Lung (tissue), 12 donors: ENCODE data around the gene ZNF641. TPM values are rescaled to one million over a fixed set of nuclear protein-coding genes. Genes with fewer than 3 reads are reported as not detected.

Experiments
- ATAC-seq: fragments of 200-7000 bp; cut with Tn5 transposase; one replicate; pipeline ENCODE4 v1.9.1; 2020; ENCODE audit warnings: moderate number of reproducible peaks; ENCODE audit not compliant: insufficient read depth, low FRiP score
- DNase-seq, 3 donors: peaks; one replicate each; pipeline ENCODE4 v3.0.0-alpha.2; 2013 to 2017
- H3K27ac ChIP-seq, 2 donors: one replicate each; pipeline ENCODE4 v1.5.1; 2013; ENCODE audit warnings: mild to moderate bottlenecking in 2 of 2, moderate library complexity in 2 of 2, control low read depth in 1 of 2, inconsistent platforms in 1 of 2, low read depth in 1 of 2, low read length in 1 of 2
- H3K27me3 ChIP-seq, 3 donors: one replicate each; pipeline ENCODE4 v1.5.1; 2013; ENCODE audit warnings: low read length in 2 of 3; ENCODE audit not compliant: control insufficient read depth in 3 of 3, insufficient read depth in 3 of 3
- H3K36me3 ChIP-seq, 4 donors: one replicate each; pipeline ENCODE4 v1.5.1; 2013; ENCODE audit warnings: low read length in 4 of 4, mild to moderate bottlenecking in 1 of 4, moderate library complexity in 1 of 4; ENCODE audit not compliant: control insufficient read depth in 4 of 4, insufficient read depth in 4 of 4
- H3K4me1 ChIP-seq, 5 donors: one replicate each; pipeline ENCODE4 v1.5.1; 2013; ENCODE audit warnings: low read length in 5 of 5, mild to moderate bottlenecking in 2 of 5, moderate library complexity in 1 of 5; ENCODE audit not compliant: control insufficient read depth in 5 of 5, insufficient read depth in 5 of 5
- H3K4me3 ChIP-seq: one replicate; pipeline ENCODE4 v1.5.1; 2013; ENCODE audit warnings: mild to moderate bottlenecking, control low read depth, moderate library complexity
- H3K9ac ChIP-seq, 2 donors: one replicate each; pipeline ENCODE4 v1.5.1; 2013; ENCODE audit warnings: low read length in 2 of 2, control low read depth in 1 of 2; ENCODE audit not compliant: insufficient read depth in 1 of 2
- H3K9me3 ChIP-seq, 4 donors: one replicate each; pipeline ENCODE4 v1.5.1; 2013; ENCODE audit warnings: low read length in 3 of 4, mild to moderate bottlenecking in 1 of 4, moderate library complexity in 1 of 4; ENCODE audit not compliant: control insufficient read depth in 4 of 4, insufficient read depth in 3 of 4
- CTCF ChIP-seq: IDR thresholded peaks from 2 replicates; pipeline ENCODE4 v1.5.1; 2012; ENCODE audit warnings: mild to moderate bottlenecking; ENCODE audit errors: control extremely low read depth, extremely low read depth
- WGBS, 2 donors: extraction: QIAGEN DNeasy Blood & Tissue Kit; methylation state at CpG; one replicate each; pipeline ENCODE4 v1.1.7; 2013; 5-methylcytosine and 5-hydroxymethylcytosine counted together
- polyA plus RNA-seq, 2 donors: library from polyadenylated mRNA; stranded (reverse); fragments of 200-250 nt; gene quantifications; one replicate each; pipeline ENCODE4 v1.2.1, GENCODE V29; 2013
- total RNA-seq, 2 donors: library from RNA; depleted of rRNA in 1 of 2; stranded (reverse); fragments of >200 nt in 1 of 2; gene quantifications; one replicate each; pipeline ENCODE4 v1.2.1, GENCODE V29; 2014 to 2021
- donor health status: control.
- donor health status: control.
- donor health status: Bipolar disorder and iron deficiency.
- donor health status: healthy.
- donor health status: DM: yes; HTN: yes; CAD: no.

ZNF641 gene
- total and polyA plus RNA-seq, 4 donors = 6.9 to 26.8 (median 17.3) TPM

GRCh38 chr12:48296586-48297282, 54.0 kb downstream of the ZNF641 start:
- 8 to 10% methylated on average over 30 of the region's 30 CpGs for WGBS, 2 donors
- TF ChIP-seq CTCF = no peak
- peak overlapping the region in 1 of 2 donors; percentile 2 for H3K27ac ChIP-seq
- no peaks in the 10 kb centered on the region for H3K9me3 ChIP-seq
- peak; percentile 96 for ATAC-seq
- no peaks in the 10 kb centered on the region for H3K36me3 ChIP-seq
- peak overlapping the region; percentile 44 to 64 for H3K9ac ChIP-seq
- H3K27me3 ChIP-seq = no peaks in the 10 kb centered on the region
- peaks cover 0 to 5% (median 0%) of the 10 kb centered on the region in 5 donors for H3K4me1 ChIP-seq
- H3K4me3 ChIP-seq = peak overlapping the region; percentile 23
- peak; percentile 78 to 85 (median 79) for DNase-seq

GRCh38 chr12:48292040-48292439, 58.7 kb downstream of the ZNF641 start:
- 43 to 45% methylated on average over 2 of the region's 2 CpGs for WGBS, 2 donors
- no peak overlapping the region for H3K4me3 ChIP-seq
- TF ChIP-seq CTCF = no peak

GRCh38 chr12:48291511-48291910, 59.2 kb downstream of the ZNF641 start:
- H3K27ac ChIP-seq = no peak overlapping the region
- peaks cover 0 to 2% (median 0%) of the 10 kb centered on the region in 3 donors for H3K27me3 ChIP-seq
- H3K9me3 ChIP-seq = no peaks in the 10 kb centered on the region
- peaks cover 0 to 5% (median 0%) of the 10 kb centered on the region in 5 donors for H3K4me1 ChIP-seq
- ATAC-seq = no peak
- no peak overlapping the region for H3K4me3 ChIP-seq
- DNase-seq = no peak
- H3K9ac ChIP-seq = no peak overlapping the region
- no peak for TF ChIP-seq CTCF
- 74 to 90% methylated on average over 2 of the region's 2 CpGs for WGBS, 2 donors
- no peaks in the 10 kb centered on the region for H3K36me3 ChIP-seq

More at GRCh38 chr12:48292040-48292439, 58.7 kb downstream of the ZNF641 start:
- no peaks in the 10 kb centered on the region for H3K36me3 ChIP-seq
- DNase-seq = no peak
- H3K4me1 ChIP-seq = peaks cover 0 to 5% (median 0%) of the 10 kb centered on the region in 5 donors
- no peaks in the 10 kb centered on the region for H3K9me3 ChIP-seq
- H3K27me3 ChIP-seq = peaks cover 0 to 2% (median 0%) of the 10 kb centered on the region in 3 donors
- ATAC-seq = no peak
- no peak overlapping the region for H3K9ac ChIP-seq
- H3K27ac ChIP-seq = no peak overlapping the region
